ENCODE data around the gene FNDC3B. TPM values are rescaled to one million over a fixed set of nuclear protein-coding genes. Genes with fewer than 3 reads are reported as not detected.

The FNDC3B gene
- total RNA-seq, 1 experiment from 2014 or later: 74.4 TPM

- DNase-seq (ENCODE audit: low spot score): no peak
Observed at GRCh38 chr3:172309741-172310427, 270.5 kb downstream of the FNDC3B start.

GRCh38 chr3:172310428-172310760 is 271.0 kb downstream of the FNDC3B start:
- no peak for DNase-seq (ENCODE audit: low spot score)

GRCh38 chr3:172311217-172311616 is 271.8 kb downstream of the FNDC3B start:
- DNase-seq (ENCODE audit: low spot score): no peak

GRCh38 chr3:172312001-172312400 is 272.6 kb downstream of the FNDC3B start:
- DNase-seq (ENCODE audit: low spot score): no peak

- no peak for DNase-seq (ENCODE audit: low spot score)
Observed at GRCh38 chr3:172312711-172313110, 273.3 kb downstream of the FNDC3B start.

GRCh38 chr3:172313671-172314070 is 274.3 kb downstream of the FNDC3B start:
- no peak for DNase-seq (ENCODE audit: low spot score)

- DNase-seq (ENCODE audit: low spot score): no peak
Observed at GRCh38 chr3:172314591-172315160, 275.3 kb downstream of the FNDC3B start.

- DNase-seq (ENCODE audit: low spot score): peak; percentile 79
Observed at GRCh38 chr3:172315401-172316091, 276.2 kb downstream of the FNDC3B start.

GRCh38 chr3:172316758-172317157 is 277.4 kb downstream of the FNDC3B start:
- DNase-seq (ENCODE audit: low spot score): no peak

GRCh38 chr3:172317481-172317880 is 278.1 kb downstream of the FNDC3B start:
- no peak for DNase-seq (ENCODE audit: low spot score)

GRCh38 chr3:172317984-172318383 is 278.6 kb downstream of the FNDC3B start:
- peak; percentile 91 for DNase-seq (ENCODE audit: low spot score)

- no peak for DNase-seq (ENCODE audit: low spot score)
Observed at GRCh38 chr3:172319595-172319994, 280.2 kb downstream of the FNDC3B start.

GRCh38 chr3:172320468-172320867 is 281.1 kb downstream of the FNDC3B start:
- no peak for DNase-seq (ENCODE audit: low spot score)

GRCh38 chr3:172321035-172321434 is 281.7 kb downstream of the FNDC3B start:
- DNase-seq (ENCODE audit: low spot score): no peak

GRCh38 chr3:172323894-172324610 is 284.7 kb downstream of the FNDC3B start:
- DNase-seq (ENCODE audit: low spot score): peak; percentile 23

- no peak for DNase-seq (ENCODE audit: low spot score)
Observed at GRCh38 chr3:172324611-172325203, 285.3 kb downstream of the FNDC3B start.

- DNase-seq (ENCODE audit: low spot score): no peak
Observed at GRCh38 chr3:172325461-172325860, 286.1 kb downstream of the FNDC3B start.

- no peak for DNase-seq (ENCODE audit: low spot score)
Observed at GRCh38 chr3:172326993-172327392, 287.6 kb downstream of the FNDC3B start.

- DNase-seq (ENCODE audit: low spot score): no peak
Observed at GRCh38 chr3:172328282-172328681, 288.9 kb downstream of the FNDC3B start.

- DNase-seq (ENCODE audit: low spot score): no peak
Observed at GRCh38 chr3:172329070-172329469, 289.7 kb downstream of the FNDC3B start.

GRCh38 chr3:172330413-172330812 is 291.0 kb downstream of the FNDC3B start:
- DNase-seq (ENCODE audit: low spot score): no peak

Measured in A172 (cell line).